Kidney capillary endothelial cell (primary cell): ENCODE data around the gene LRTM2.
A peak's percentile ranks its signal among the peaks of the same experiment; 100 is the strongest.

Source experiments
- DNase-seq: peaks from one replicate; pipeline ENCODE4 v3.0.0-alpha.2; 2018; ENCODE audit warnings: low spot score

Gene LRTM2

GRCh38 chr12:1797991-1798640 lies 22.2 kb upstream of the LRTM2 start:
- DNase-seq = no peak

- no peak for DNase-seq
Measured at GRCh38 chr12:1798641-1799020, 21.7 kb upstream of the LRTM2 start.

DNA sequence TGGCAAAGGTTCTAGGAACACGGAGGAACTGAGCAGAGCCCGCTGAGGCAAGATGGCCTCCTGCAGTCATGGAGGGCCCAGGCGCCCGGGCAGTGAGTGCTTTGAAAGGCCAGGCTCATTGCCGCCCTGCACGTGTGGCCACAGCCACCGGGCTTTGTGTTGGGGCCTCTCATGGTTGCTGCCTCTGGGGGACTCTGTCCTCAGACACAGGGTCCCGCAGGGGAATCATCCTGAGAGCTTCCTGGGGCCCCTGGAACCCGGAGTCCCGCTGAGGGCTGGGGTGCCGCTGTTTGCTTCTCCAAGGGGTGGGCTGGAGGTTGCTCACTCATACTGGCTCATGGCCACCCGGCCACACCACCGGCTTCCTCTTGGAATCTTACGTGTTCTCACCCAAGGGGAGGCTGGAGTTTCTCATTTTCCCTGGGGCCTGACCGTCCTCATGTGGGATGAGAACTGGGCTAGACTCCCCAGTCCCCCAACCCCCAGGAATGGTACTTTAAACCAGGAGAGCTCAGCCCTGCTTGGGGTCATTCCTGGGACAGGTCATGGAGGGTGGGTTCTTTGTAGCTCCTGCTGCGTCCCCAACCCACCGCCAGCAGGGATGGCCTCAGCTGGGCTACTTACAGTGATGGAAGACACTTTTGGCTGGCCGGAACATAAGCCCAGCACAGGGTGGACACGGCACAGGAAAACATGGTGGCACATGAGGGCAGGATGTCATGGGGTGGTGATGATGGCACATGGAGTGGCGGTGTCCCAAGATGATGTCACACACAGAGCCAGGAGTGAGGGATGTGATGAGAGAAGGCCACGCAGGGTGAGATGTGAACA lies 21.1 kb upstream of the LRTM2 start:
- DNase-seq = no peak

DNA sequence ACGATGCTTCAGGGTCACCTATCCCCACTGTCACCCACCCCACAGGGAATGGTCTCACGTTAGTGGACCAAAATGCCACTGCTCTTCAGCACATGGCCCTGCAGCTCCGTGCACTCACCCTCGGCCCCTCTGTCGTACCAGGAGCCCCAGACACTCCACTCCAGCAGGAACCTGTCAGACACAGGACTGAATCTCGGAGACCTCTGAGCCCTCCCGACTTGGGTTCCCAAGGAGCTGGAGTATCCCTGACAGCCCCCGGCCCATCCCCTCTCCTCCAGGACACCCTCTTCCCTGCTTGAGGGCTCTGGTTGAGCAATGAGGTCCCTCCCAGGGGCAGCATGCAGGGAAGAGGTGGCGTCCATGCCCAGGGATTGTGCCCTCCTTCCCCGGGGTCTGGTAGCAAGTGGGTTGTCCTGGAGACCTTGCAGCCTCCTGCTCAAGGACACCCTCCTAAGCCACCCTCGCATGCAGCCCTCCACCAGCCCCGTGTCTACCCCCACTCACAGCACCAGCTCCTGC lies 20.4 kb upstream of the LRTM2 start:
- no peak for DNase-seq

- no peak for DNase-seq
Measured at GRCh38 chr12:1800401-1801302, 19.7 kb upstream of the LRTM2 start.

- no peak for DNase-seq
Measured at GRCh38 chr12:1801303-1801975, 18.9 kb upstream of the LRTM2 start.

DNA sequence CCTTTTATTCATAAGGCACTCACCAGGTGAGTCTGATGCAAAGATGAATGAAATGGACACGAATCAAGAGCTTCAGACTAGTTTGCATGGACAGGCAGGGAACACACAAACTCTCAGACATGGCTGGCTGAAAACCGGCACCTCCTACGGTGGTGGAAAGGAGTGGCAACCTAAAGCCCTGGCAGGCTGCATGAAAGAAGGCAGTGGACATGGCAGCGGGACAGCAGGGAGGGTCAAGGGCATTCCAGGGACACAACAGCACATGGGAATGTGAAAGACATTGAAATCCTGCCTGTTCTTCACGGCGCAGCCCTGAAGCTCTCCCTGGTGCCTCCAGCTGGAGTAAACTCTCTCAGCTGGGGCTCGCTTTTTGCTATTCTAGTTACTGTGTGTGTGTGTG lies 16.6 kb upstream of the LRTM2 start:
- DNase-seq = no peak

GRCh38 chr12:1804545-1805332 lies 15.6 kb upstream of the LRTM2 start:
- peak; percentile 87 for DNase-seq

DNA sequence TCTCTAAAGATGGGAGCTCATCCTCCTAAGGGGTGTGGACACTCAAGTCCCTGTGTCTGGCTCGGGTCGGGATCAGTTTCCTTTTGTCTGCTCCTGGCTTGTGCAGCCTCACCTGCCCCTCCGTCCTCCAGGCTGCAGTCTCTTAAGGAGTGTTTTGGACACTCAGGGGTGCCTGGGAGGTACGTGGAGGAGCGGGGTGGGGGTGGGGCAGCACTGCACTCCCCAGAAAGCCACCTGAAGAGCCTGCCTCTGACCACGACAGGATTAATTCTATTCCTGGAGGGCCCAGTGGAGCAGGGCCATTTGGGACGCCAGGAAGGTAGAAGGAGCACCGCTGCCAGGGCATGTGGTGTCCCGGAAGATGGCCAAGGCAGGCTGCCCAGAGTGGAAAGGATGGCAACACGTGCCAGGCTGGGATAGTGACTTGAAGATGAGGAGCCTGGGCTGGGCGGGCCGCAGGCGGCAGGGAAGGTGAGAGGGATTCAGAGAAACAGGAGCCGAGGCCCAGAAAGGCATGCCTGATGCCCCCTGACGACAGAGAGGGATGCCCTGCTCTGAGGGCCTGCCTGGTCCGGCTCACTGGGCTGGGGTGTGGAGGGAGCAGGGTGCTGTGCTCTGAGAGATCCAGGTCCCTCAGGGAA lies 14.8 kb upstream of the LRTM2 start:
- DNase-seq = no peak

- DNase-seq = no peak
Measured at GRCh38 chr12:1806301-1807086, 13.9 kb upstream of the LRTM2 start.

DNA sequence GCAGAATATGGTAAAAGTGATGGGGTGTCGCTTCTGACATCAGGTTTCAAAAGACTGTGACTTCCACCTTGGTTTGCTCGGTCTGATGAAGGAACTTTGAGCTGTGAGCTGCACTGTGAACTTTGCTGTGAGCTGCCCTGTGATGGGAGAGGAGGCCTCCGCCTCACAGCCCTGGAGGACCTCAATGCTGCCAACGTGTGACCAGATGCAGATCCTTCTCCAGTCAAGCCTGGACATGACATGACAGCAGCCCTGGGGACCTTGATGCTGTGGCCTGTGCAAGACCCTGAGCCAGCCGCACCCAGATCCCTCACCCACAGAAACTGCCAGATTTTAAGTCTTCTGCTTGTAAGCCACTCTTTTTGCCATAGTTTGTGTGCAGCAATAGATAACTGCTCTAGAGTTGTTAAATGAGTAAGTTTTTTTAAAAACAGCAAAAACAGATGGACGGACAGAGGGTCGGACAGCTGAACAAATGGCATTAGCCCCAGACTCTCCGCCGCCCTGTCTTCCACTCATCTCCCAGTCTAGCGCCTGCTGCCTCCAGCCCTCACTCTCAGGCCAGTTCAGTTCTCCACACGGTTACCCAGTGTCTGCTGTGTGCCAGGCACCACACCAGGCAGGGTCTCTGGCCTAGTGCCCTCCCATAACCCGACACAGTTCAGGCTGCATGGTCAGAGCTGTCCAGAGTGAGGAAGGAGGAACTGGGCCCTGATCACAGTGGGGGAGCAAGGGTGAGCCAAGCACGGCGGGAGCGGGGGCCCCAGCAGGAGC lies 13.1 kb upstream of the LRTM2 start:
- no peak for DNase-seq

DNA sequence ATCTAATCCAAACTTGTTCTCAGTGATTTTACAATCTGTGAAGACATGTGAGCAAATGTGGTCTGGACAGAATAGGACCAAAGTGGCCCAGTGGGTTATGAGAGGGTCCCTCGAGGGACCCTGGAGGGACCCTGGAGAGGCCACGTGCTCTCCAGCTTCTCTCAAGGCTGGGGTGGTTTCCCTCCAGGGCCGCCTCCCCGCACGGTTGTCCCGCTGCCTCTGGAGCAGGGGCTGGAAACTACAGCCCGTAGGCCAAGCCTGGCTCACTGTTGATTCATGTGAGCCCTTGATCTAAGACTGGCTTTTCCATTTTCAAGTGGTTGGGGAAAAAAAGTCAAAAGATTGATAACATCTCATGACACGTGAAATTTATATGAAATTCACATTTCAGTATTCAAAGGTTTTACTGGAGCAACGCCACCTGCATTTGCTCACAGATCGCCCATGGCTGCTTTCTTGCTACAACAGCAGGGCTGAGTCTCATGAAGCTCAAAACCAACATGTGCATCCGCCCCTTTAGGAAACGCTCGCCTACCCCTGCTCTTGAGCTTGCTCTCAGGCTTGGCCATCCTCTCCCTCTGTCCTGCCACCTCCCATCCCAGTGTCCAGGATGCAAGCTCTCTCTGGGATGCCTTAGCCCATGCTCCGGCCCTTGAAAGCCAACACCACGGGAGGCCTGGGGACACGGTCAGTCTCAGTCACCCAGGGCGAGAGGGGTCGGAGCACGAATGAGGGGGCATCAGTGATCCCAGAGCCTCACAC lies 12.1 kb upstream of the LRTM2 start:
- DNase-seq = no peak

- DNase-seq = no peak
Measured at GRCh38 chr12:1808798-1809480, 11.4 kb upstream of the LRTM2 start.

GRCh38 chr12:1809591-1810190 lies 10.7 kb upstream of the LRTM2 start:
- DNase-seq = no peak

- no peak for DNase-seq
Measured at GRCh38 chr12:1810201-1810930, 10.0 kb upstream of the LRTM2 start.

GRCh38 chr12:1810931-1811280 lies 9.5 kb upstream of the LRTM2 start:
- DNase-seq = no peak
